Sigmoid colon (tissue), 7 donors: Measurements from ENCODE around the gene MAML3. TPM values are rescaled to one million over a fixed set of nuclear protein-coding genes. Genes with fewer than 3 reads are reported as not detected.
A peak's percentile ranks its signal among the peaks of the same experiment; 100 is the strongest.

Experiments
- DNase-seq: peaks from one replicate; pipeline ENCODE4 v3.0.0-alpha.2; 2019
- H3K27ac ChIP-seq, 4 donors: fragments of 200-600 bp; sonication (generic); one replicate each; pipeline ENCODE4 v1.5.1; 2016 to 2019; ENCODE audit warnings: mild to moderate bottlenecking in 1 of 4
- H3K27me3 ChIP-seq, 3 donors: fragments of 200-600 bp; sonication (generic); one replicate each; pipeline ENCODE4 v1.5.1; 2019; ENCODE audit warnings: mild to moderate bottlenecking in 1 of 3
- H3K36me3 ChIP-seq, 4 donors: fragments of 200-600 bp; sonication (generic); one replicate each; pipeline ENCODE4 v1.5.1; 2016 to 2019
- H3K4me1 ChIP-seq, 4 donors: fragments of 200-600 bp; sonication (generic); one replicate each; pipeline ENCODE4 v1.5.1; 2017 to 2019
- H3K4me3 ChIP-seq, 4 donors: fragments of 200-600 bp; sonication (generic); one replicate each; pipeline ENCODE4 v1.5.1; 2017 to 2019; ENCODE audit warnings: mild to moderate bottlenecking in 2 of 4, moderate library complexity in 1 of 4
- H3K9me3 ChIP-seq, 4 donors: fragments of 200-600 bp in 3 of 4; sonication (generic) in 3 of 4; one replicate each; pipeline versions ENCODE4 v1.5.1 to v1.6.1; 2013 to 2019
- EP300 ChIP-seq, 4 donors: sonication (generic); formaldehyde crosslinking; IDR thresholded peaks; one replicate each; pipeline ENCODE4 v1.6.1; 2017; ENCODE audit warnings: antibody characterized with exemption in 4 of 4
- POLR2A ChIP-seq, 2 donors: fragments of 450-650 bp; IDR thresholded peaks; one replicate each; pipeline ENCODE4 v1.6.1; 2016; ENCODE audit warnings: antibody characterized with exemption in 2 of 2, mild to moderate bottlenecking in 2 of 2, moderate library complexity in 2 of 2
- POLR2AphosphoS5 ChIP-seq, 4 donors: sonication (generic); formaldehyde crosslinking; IDR thresholded peaks; one replicate each; pipeline ENCODE4 v1.6.1; 2017; ENCODE audit warnings: antibody characterized with exemption in 4 of 4
- WGBS, 2 donors: extraction: QIAGEN DNeasy Blood & Tissue Kit; methylation state at CpG; one replicate each; pipeline ENCODE4 v1.1.7; 2013; 5-methylcytosine and 5-hydroxymethylcytosine counted together
- intact Hi-C: fragments of 100-400 bp; cut with DNase I; formaldehyde crosslinking; loops from one replicate; pipeline ENCODE4 v1.15.1; 2023
- polyA plus RNA-seq, 3 donors: library from polyadenylated mRNA; stranded (reverse); fragments of 200-250 nt; gene quantifications; one replicate each; pipeline ENCODE4 v1.2.3, GENCODE V29; 2013
- total RNA-seq, 4 donors: library from RNA; depleted of rRNA; stranded (reverse); fragments of >200 nt; gene quantifications; one replicate each; pipeline ENCODE4 v1.1.0, GENCODE V29; 2016
- TF ChIP-seq, protein P1 (sequence below), 4 experiments: fragments of 450-650 bp in 3 of 4; fragments of 200-600 bp in 1 of 4; IDR thresholded peaks; one replicate each; pipeline ENCODE4 v1.5.1; 2016 to 2019; ENCODE audit warnings: antibody characterized with exemption in 4 of 4, mild to moderate bottlenecking in 3 of 4, moderate library complexity in 2 of 4
- donor health status: healthy with polysubstance abuse.
- donor health status: Bipolar disorder and iron deficiency.
- donor health status: healthy.

MAML3 gene
- total and polyA plus RNA-seq, 7 donors: 3.5 to 16.3 (median 5.4) TPM

DNA sequence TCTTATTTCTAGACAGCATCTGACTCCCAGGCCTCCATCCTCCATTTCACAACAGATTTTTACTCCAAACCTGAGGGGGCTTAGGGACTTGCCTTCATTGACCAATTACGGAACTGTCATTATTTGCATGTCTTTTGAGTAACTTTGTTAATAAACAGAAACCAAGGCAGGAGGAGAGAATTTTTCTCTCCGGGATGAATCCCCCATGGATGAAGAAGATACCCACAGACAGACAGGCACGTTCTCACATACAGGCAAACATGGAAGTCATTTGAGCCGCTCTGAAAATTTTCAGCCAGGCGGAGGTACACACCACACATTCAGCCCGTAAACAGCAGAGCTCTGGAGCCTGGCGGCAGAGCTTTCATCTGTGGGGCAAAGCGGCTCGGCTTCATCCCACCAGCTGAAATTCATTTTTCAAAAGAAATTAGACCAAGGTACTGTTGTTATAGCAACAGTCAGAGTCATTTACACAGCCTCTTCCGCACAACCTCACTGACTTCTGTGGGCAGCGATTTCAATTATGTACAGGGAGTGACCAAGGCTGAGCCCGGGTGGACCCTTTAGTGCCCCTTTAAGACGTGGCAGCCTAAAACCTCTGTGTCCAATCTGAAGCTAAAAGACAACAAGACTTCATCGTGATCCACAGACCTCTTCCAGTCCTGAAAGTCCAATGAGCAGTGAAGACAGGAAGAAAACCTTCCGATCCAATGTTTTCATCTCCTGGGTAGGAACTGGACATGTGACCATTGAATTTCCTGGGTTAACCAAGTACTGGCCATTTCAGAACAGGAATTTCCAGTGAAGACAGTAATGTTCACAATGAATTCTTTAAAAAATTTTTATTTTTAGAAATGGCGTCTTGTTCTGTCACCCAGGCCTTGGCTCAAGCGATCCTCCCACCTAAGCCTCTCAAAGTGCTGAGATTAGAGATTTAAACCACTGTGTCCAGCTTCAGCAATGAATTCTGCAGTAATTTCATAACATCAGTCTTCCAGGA lies 251.4 kb downstream of the MAML3 start:
- no peaks in the 10 kb centered on the region for H3K36me3 ChIP-seq
- WGBS, 2 donors: 81 to 88% methylated on average over 17 of the region's 17 CpGs
- intact Hi-C loops: loop anchor here (5.0 kb wide), 2 partner anchors 250 to 350 kb away; partner anchors contain the start of gene MAML3
- peak overlapping the region; percentile 22 to 49 (median 44) for H3K4me3 ChIP-seq
- H3K27ac ChIP-seq: peak overlapping the region; percentile 42 to 68 (median 60)
- no peak for DNase-seq
- peaks cover 0 to 18% (median 3%) of the 10 kb centered on the region in 4 donors for H3K4me1 ChIP-seq
- no peaks in the 10 kb centered on the region for H3K27me3 ChIP-seq
- TF ChIP-seq, protein P1, sequence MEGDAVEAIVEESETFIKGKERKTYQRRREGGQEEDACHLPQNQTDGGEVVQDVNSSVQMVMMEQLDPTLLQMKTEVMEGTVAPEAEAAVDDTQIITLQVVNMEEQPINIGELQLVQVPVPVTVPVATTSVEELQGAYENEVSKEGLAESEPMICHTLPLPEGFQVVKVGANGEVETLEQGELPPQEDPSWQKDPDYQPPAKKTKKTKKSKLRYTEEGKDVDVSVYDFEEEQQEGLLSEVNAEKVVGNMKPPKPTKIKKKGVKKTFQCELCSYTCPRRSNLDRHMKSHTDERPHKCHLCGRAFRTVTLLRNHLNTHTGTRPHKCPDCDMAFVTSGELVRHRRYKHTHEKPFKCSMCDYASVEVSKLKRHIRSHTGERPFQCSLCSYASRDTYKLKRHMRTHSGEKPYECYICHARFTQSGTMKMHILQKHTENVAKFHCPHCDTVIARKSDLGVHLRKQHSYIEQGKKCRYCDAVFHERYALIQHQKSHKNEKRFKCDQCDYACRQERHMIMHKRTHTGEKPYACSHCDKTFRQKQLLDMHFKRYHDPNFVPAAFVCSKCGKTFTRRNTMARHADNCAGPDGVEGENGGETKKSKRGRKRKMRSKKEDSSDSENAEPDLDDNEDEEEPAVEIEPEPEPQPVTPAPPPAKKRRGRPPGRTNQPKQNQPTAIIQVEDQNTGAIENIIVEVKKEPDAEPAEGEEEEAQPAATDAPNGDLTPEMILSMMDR (IDR thresholded peaks at IDR 0.05): peak in 1 of 4 experiments; percentile 22
- TF ChIP-seq EP300 (IDR thresholded peaks at IDR 0.05): no peak
- no peaks in the 10 kb centered on the region for H3K9me3 ChIP-seq

DNA sequence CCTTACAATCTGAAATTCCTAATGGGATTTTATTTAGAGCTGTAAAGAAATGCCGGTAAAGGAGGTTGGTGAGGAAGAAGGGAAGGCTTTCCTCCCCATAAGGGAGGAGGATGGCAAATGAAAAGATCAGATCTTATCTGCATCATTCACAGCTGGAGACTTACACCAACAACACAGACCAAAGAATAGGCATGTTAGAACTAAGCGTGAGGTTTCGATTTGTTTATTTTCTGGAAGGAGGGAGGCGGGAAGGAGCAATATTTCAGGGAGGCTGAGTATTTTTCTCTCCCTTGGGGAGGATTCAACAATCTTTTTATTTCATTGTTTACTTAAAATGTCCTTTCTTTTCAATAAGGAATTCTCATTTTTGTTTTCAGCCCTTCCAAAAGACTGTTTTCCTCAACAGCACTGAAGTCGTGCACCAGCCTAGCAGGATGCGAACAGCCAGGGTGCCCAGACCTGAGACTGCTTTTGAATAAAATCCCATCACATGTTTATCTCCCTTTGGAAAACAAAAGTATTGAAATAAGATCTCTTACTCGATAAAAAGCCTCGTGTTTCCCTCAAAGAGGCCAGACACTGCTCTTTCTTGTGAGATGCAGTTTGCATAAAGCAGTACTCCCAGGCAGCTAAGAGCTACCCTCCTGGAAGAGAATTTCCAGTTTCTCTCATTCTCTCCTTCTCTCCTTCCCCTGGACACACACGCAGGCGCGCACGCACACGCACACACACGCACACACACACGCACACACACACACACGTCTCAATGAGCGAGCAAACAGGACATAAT lies 252.3 kb downstream of the MAML3 start:
- H3K27me3 ChIP-seq: no peaks in the 10 kb centered on the region
- intact Hi-C loops: loop anchor here (5.0 kb wide), 2 partner anchors 251 to 351 kb away; partner anchors contain the start of gene MAML3
- H3K4me3 ChIP-seq: peak overlapping the region; percentile 22 to 49 (median 44)
- peak overlapping the region; percentile 42 to 68 (median 60) for H3K27ac ChIP-seq
- 70 to 71% methylated on average over 17 of the region's 17 CpGs for WGBS, 2 donors
- no peaks in the 10 kb centered on the region for H3K9me3 ChIP-seq
- DNase-seq: no peak
- TF ChIP-seq, protein P1 (IDR thresholded peaks at IDR 0.05): no peak
- TF ChIP-seq EP300 (IDR thresholded peaks at IDR 0.05): no peak
- no peak for TF ChIP-seq POLR2AphosphoS5 (IDR thresholded peaks at IDR 0.05)
- no peak for TF ChIP-seq POLR2A (IDR thresholded peaks at IDR 0.05)
- no peaks in the 10 kb centered on the region for H3K36me3 ChIP-seq
- H3K4me1 ChIP-seq: peaks cover 0 to 18% (median 3%) of the 10 kb centered on the region in 4 donors

DNA sequence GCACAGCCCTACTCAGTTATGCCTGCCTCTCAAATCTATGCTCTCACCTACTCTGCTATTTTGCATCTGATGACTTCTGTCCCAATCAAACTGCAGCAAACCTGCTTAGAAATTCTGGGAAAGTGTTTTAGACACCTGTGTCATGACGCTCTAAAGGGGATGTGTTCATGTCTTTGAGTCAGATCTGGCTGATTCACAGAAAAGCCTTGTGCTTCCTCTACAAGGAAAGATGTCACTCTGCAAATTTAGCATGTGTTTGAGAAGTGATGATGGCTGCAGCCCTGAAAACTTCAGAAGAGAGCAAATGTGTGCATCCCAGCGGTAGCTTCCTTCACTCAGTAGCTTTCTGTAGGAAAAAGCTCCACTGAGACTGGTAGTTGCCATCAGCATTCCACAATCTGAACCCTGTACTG lies 253.0 kb downstream of the MAML3 start:
- H3K4me1 ChIP-seq: peaks cover 0 to 18% (median 3%) of the 10 kb centered on the region in 4 donors
- WGBS, 2 donors: 70 to 83% methylated on average over 2 of the region's 2 CpGs
- H3K27me3 ChIP-seq: no peaks in the 10 kb centered on the region
- H3K36me3 ChIP-seq: no peaks in the 10 kb centered on the region
- intact Hi-C loops: loop anchor here (5.0 kb wide), 2 partner anchors 251 to 351 kb away; partner anchors contain the start of gene MAML3
- H3K9me3 ChIP-seq: no peaks in the 10 kb centered on the region
- no peak for TF ChIP-seq POLR2AphosphoS5 (IDR thresholded peaks at IDR 0.05)
- TF ChIP-seq, protein P1 (IDR thresholded peaks at IDR 0.05): no peak
- H3K27ac ChIP-seq: peak overlapping the region in 2 of 4 donors; percentile 53 to 68
- no peak overlapping the region for H3K4me3 ChIP-seq
- DNase-seq: no peak

DNA sequence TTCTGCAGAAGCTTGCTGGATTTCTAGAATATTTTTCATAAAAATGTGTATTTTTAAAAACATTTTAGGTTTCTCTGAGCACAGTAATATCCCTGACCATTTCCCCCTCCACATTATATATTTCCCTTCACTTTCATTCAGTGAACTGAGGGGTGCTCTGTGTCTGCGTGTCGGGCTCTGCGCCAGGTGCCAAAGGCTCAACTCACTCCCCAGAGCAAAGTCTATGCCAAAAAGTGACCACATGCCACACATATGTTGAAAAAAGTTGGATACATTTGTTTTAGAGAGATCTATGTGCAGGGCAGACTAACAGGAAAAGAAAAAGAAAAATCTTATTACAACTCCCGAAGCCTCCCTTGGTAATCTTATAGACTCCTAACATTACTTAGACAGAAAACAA lies 254.6 kb downstream of the MAML3 start:
- no peak for DNase-seq
- Histone ChIP-seq H3K9me3 (no peaks in the 10 kb centered on the region), H3K4me3 (no peak overlapping the region), H3K27me3 (no peaks in the 10 kb centered on the region), H3K36me3 (no peaks in the 10 kb centered on the region), H3K4me1 (peaks cover 0 to 18% (median 3%) of the 10 kb centered on the region in 4 donors), H3K27ac (no peak overlapping the region)
- intact Hi-C loops: no loop called here
- WGBS, 2 donors: 94 to 97% methylated on average over 4 of the region's 4 CpGs
- TF ChIP-seq POLR2AphosphoS5 (IDR thresholded peaks at IDR 0.05) (no peak), POLR2A (IDR thresholded peaks at IDR 0.05) (no peak), EP300 (IDR thresholded peaks at IDR 0.05) (no peak)
- TF ChIP-seq, protein P1 (IDR thresholded peaks at IDR 0.05): no peak
